Stimulated activated CD4-positive, alpha-beta T cell treated with anti-CD3 and anti-CD28 coated beads, TNF-alpha, amount 100 ng/mL, for 4 hours (primary cell): Measurements from ENCODE around the gene CDC42BPG.

Source experiments
- DNase-seq, 3 experiments: peaks; one replicate each; pipeline ENCODE4 v3.0.0-alpha.2; 2020; ENCODE audit warnings: low read depth in 3 of 3

CDC42BPG gene

DNA sequence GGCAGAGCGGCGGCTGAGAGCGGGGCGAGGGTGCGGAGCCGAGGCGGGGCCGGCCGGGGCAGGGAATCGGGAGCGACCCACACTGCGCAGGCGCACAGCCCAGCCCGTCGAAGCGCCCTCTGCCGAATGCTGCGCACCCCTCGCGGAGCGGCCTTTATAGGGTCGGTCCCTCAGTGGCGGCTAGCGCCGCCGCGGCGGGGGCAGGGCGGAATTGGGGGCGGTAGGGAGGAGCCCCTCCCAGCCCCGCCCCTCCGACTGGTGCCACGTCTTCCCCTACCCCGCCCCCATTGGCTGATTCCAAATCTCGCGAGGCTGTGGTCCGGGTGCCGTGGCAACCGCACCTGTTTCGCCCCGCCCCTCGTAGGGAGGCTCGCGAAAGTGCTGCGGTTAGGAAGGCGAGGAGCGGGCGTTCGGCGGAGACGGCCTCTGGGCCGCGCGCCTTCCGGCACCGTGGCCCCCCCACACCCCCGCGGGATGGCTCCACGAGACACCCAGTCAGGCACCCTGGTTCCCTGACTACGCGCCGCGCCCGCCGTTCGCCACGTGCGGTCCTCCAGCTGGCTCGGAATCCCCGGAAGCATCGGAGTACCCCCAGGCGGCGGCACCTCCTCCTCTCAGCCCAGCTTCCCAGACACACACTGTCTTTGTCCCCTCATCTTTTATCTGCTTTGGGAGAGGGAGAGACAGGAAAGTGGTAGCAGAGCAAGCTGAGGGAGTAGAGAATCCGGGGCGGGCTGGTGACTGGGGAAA is 34.2 kb upstream of the CDC42BPG start, which contains the start of gene EHD1:
EHD1 (minus strand) TSS at position 128 of the 750 bp plus-strand sequence. CDS start 157 bp downstream, outside the sequence.
- DNase-seq, result peak; percentile 97 to 100 (median 100)

DNA sequence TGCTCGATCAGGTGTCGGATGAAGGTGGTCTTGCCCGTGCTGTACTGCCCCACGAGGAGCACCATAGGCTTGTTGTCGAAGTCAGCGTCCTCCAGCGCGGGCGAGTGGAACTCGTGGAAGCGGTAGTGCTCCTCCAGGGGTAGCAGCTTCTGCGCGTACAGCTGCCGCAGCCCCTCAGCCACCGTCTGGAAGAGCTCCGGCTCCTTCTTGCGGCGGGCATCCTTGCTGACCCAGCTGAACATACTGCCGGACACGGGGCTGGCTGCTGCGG is 33.7 kb upstream of the CDC42BPG start:
- no peak for DNase-seq

DNA sequence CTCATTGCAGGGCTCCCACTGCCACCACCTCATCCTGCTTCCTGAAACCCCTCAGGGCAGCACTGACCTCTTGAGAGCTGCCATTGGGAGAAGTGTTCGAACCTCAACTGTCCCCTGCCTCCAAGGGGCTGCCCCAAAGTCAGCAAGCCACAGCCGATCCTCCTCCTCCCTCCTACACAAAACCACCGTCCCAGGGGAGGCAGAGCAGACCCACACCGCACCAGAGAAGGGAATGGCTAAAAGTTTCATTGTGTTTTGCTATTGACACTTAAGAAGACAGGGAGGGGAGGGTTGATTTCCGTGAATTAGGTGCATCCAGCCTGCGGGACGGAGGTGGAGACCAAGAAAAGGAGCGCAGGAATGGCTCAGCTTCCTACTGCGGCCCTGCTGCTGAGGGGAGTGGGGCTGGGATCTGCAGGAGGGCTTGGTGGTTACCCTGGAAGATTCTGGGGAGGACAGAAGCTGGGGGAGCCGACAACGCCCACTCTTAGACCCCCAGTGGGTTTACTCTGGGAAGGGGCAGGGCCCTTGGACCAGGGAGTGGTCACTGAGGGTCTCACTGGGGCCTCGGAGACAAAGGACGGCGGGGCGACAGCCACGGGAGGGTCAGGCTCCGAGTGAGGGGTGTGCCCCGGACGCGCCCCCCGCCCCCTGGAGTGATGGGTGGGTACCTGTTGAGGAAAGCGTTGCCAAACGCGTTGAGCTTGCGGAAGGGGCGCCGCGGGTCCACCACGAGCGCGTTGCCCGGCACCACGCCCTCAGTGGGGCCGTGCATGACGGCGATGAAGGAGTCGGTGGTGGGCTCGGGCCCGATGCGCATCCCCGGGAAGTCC is 33.2 kb upstream of the CDC42BPG start:
- no peak for DNase-seq

DNA sequence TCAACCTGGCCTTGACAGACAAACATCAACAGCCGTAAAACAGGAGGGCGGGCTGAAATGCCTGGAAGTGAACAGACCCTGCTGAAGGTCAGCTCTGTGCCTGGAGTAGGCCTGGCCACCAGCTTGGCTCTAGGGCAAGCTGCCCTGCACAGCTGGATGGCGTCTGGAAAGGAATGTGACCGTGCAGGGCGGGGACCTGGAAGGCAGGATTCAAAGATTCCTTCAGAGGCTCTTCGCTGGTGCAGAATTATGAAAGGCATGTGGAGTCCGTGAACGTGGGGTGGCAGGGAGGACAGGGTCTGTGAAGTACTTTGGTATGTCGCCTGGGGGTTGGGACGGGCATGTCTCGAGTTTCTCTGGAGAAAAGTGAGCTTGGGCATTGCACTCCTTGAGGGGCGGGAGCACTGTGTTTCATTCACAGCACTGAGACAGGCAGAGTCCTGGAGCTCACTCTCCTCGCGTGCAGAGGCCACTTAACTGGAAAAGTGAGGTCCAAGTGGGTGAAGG is 32.4 kb upstream of the CDC42BPG start:
- no peak for DNase-seq

DNA sequence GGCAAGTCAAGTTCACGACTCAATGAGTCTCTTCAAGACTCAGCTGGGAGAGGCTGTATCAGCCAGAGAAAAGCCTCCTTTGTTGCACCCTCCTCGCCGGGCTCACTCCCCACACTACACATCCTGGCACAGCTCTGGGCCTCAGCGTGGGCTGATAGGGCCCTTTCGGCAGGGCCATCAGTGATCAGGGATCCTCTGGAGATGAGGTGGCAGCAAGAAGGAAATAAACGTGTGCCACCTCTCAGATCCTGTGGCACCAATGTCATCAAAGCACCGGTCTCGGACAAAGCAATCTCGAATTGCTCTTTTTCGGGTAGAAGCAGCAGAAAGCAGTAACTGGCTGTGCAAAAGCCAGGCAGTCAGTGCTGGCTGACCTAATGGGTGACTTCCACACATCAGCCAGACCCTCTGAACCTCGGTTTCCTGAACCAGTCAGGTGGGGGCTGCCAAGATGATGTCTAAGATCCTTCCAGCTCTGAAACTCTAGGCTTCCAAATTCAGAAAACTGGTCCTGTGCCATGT is 31.8 kb upstream of the CDC42BPG start:
- DNase-seq, result no peak

DNA sequence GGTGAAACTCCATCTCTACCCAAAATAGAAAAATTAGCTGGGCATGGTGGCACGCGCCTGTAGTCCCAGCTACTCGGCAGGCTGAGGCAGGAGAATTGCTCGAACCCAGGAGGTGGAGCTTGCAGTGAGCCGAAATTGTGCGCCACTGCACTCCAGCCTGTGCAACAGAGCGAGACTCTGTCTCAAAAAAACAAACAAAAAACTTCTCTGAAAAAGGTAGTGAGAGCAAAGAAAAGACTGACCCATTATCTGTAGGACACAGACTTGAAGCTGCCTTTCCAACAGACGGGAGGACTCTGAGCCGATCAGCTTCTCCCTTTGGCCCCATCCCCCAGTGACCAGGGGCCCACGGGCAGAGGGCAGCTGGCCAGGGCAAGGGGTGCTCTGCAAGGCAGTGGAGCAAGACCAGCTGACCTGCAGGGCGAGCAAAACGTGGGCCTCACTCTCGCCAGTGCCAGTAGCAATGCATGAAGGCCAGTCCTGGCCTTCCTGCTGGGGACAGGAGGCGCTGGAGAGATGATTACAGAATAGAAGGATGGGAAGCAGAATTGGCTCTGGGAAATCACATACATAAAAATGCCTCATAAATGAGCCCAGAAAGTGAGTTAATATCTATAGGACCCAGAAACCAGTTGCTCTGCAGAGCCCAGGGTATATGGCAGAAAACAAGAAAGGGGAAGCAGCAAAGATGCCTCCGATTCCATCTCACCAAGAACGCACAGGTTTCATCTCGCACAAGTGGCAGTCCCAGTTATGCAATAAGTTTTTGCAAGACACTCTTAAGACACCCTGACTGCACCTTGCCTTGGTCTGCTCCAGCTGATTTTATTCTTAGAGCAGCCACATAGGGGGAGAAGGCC is 31.1 kb upstream of the CDC42BPG start:
- DNase-seq, result no peak

DNA sequence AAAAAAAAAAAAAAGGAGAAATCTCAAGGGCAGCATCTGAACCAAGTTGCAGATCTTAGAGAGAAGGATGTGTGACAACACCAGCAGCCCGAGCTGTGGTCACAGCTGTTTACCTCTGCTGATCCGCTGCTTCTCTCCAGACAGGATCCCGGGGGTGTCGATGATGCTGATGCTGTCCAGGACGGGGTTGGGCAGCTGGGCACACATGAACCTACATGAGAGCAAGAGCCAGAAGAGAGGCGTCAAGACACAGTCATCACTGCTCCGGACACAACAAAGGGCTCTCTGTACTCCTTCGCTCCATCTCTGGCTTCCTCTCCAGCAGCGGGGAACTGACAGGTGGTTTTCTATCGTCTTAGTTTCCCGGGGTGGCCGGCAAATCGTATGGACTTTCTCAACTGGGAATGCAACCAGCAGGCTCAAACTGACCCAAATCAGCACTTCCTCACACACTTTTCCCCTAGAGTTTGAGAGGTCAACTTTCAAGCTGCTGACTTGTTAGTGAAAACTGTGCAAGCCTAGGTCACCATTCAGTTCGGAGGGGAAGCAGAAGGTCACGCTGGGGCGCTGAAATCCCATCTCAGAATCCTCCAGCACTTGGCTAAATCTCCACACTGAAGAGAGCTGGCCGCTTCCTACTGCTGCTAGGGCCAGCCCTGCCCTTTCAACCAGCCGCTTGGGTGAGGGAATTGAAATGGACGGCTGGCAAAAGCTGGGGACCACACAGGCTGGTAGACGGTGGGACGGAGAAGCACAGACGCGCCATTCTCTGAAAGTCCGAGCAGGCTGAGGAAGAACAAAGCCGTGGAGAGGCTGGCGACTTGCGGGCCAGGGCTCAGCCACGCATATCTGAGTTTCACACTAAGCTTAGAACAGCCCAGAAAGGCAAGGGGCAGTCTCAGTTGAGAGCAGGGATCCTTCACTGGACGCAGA is 30.1 kb upstream of the CDC42BPG start:
- DNase-seq, result no peak

DNA sequence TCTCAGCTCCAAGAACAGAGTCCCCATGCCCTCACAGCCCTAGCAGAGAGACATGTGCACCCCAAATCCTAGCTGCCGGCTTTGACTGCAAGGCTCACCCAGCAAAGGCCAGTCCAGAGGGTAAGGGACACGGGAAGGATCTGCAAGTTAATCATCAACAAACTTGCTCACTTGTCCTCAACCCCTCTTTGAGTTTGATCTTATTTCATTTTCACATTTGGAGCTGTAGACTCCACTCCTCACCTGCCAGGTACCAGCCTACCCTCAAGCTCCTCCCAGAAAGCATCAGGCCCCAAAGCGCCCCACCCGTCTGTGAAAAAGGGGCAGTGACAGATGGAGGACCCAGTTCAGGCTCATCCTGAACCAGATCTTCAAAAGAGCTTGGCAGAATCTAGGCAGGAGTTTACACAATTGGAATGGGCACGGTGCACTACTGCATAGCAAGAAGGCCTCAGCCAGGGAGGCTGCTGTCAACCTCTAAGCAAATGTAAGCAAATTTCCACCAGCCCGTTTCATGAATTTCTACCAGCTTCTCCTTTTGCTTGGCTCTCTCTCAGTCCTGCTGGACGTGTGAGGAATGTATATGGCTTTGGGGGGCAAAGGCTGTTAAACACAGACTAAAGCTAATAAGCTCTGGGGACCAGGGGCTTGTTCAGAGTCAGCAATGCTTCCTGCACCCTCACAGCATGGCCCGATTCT is 28.5 kb upstream of the CDC42BPG start:
- DNase-seq, result no peak

DNA sequence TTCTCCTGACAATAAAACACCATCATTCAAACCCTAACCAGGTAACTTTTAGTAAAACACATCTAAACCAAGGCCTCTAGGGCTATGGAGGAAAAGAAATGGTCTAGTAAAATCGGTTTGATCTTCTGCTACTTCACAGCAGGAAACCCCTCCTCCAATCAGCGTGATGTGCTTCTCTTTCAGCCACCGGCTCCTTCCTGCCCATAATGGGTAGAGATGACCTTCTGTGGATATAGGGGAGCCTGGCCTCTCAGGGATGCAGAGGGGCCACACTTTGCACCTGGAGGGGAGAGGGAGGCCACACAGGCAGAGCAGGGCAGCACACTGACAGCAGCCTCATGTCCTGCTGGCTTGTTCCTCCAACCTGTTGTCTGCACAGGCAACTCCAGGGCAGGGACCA is 27.0 kb upstream of the CDC42BPG start:
- no peak for DNase-seq

DNA sequence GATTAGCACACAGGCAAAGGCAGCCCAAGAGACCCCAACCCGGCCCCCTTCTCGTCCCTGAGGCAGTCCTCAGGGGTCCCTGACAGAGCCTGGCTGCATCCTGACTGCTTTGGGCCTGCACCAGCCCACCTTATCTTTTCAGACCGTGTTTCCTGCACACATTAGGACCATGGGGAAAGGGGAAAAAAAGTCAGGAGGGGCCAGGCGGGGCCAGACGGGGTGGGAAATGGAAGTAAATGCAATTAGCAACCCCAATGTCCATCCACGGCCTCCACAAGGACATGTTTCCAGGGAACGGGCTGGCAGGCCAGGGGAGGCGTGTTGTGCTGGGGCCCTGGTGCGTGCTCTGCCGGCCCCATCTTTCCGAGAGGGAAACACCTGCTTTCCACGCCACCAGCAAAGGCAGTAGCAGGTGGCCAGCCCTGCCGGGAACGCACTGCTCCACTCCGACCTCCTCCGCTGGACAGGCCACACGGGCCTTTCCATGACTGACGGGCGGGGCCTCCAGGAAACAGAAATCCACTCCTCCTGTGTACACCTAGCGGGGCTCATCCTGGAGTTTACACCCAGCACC is 26.5 kb upstream of the CDC42BPG start:
- no peak for DNase-seq

DNA sequence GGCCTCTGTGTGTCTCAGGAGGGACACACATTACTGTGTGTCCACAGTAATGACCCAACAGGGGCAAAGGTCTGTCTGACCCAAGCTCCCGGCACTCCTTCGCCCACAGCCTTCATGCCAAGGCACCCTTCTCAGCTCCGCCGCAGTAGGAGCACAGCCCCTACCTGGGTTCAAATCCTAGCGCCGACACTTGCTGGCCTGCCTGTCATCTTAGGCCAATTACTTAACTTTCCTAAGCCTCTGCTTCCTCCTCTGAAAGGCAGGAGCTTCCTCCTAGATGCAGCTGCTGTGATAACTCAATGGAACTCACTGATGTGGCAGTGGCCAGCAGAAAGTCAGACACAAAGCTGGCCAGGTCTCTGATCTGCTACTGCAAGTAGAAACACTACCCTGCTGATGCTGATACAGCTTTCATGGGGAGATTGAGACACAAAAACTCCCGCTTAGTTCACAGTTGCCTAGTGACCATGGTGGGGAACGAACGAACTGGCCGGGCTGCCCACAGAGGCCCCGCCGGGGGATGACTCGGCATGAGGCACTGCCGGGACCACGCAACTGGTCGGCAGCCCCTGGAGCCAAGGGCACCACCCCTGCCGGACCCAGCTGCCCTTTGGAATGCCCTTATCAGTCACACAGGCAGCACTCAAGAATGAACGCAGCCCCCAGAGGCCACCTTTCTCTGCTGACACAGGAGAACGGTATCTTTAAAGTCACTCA is 25.9 kb upstream of the CDC42BPG start:
- no peak for DNase-seq

DNA sequence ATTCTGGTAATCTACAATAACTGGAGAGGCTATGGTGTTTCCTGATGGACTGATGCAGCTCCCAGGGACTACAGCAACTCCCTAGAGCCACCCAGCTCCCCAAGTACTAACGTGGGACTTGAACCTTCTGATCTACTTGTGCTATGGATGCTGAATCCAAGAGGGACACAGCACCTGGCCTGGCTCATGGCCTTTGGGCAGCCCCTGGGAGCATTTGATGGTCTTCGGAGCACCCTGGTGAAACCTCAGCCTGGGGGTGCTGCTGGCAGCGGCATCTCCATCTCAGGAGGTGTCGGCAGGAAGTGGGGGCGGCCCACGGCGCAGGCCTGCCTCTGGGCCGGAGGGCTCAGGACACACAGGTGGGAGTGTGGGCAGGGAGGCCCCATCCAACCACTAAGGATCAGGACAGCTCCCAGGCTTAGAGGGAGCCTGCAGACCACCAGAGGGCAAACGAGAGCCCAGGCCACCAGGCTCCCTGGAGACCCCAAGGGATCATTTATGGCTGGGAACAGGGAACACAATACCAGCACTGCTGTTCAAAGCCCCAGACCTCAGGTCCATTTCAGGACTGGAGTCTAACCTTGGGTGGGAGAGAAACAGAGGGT is 25.2 kb upstream of the CDC42BPG start:
- no peak for DNase-seq

DNA sequence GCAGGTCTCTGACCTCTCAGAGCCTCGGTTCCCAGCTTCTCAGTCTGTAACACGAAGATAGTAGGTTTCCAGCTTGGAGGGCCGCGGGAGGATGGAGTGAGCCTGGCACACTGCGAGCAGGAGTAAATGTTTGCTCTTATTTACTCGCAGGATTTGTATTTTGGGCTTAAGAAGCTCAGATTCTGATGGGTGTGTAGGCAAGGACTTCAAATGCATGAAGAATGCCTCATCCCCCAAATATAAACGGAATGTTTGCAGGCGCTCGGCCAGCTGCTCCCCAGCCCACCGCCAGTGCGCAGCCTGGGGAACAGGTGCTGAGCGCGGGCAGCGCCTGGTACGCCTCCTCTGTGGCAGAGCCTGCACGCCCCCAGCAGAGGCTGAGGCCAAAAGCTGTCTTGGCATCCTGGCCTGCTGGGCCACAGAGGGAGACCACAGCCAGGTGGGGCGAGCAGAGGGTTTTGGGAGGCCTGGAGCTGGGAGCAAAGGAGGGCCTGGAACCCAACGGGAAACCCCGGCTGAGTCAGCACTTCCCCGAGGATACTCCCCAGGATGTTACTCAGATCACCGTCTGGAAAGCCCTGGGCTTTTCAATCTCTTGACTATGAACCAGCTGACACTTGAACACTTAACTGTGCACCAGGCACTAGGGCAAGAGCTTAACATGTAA is 24.6 kb upstream of the CDC42BPG start:
- no peak for DNase-seq

DNA sequence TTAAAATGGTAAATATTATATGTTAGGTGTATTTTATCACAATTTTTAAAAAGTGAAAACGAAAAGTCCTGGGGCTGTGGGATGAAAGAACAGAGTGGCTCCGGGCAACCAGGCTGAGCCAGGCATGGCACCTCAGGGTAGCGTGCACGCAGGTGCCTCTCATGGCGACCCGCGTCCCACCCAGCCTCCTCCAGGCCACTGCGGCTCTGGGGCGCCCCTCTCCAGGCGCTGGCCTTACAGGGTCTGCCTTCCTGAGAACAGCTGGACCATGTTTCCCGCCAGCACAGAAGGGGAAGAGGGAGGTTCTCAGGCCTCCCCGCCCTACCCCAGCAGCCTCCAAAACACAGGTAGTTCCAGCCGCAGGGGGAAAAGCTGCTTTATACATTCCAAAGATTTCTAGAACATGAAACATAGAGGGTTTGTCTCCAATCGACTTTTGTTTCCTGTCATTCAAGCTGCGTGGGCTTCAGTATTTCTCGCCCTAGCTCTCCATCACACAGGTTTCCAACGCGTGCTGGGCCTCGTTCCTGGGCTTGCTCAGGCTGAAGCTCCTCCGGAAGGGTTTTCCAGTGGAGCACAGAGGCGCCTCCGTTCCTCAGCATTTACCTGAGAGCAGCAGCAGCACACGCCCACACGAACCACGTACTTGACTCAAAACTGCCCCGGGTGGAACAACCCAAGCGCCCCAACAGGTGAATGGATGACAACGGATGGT is 23.5 kb upstream of the CDC42BPG start:
- DNase-seq, result no peak

DNA sequence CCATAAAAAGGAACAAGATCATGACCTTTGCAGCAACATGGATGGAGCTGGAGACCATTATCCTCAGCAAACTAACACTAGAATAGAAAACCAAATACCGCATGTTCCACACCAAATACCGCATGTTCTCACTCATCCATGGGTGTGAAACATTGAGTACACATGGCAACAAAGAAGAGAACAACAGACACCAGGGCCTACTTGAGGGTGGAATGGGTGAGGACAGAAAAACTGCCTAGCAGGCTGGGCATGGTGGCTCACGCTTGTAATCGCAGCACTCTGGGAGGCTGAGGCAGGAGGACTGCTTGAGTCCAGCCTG is 21.7 kb upstream of the CDC42BPG start:
- DNase-seq, result no peak

DNA sequence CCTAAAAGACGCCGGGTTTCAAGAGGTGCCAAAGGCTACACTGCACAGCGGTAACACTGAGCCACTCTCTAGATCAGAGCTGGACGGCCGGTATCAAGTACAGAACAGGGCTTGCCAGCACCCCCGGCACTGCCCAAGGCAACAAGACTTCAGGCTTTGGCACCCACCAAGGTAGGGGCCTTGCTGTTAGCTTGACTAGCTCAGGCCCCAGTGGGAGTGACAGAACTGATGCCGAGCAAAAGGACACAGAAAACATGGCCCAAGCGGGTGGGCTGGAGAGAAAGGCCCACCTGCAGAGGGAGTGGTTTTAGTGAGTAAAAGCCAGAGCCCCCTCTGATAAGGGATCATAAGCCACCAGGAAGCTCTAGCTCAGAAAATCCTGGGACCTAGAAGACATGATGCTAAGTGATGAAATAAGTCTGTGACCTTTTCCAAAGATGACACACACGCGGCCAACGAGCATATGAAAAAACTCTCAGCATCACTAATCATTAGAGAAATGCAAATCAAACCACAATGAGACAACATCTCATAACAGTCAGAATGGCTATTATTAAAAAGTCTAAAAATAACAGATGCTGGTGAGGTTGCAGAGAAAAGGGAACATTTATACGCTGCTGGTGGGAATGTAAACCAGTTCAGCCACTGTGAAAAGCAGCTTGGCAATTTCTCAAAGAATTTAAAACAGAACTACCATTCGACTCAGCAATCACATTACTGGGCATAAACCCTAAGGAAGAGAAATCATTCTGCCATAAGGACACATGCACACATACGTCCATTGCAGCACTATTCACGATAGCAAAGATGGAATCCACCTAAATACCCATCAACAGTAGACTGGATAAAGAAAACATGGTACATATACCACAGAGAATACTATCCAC is 21.1 kb upstream of the CDC42BPG start:
- no peak for DNase-seq
